CD4-positive, alpha-beta T cell treated with Interleukin-4 for 1 hour (primary cell): ENCODE results near the gene AADAC.
"Not testable (repeated sequence)": the region's sequence is repeated elsewhere in the genome, so short reads cannot be mapped to it uniquely, and the experiment has no call there.

Experiments used
- DNase-seq, 2 donors: peaks; one replicate each; pipeline ENCODE4 v3.0.0-alpha.2; 2020 to 2022

Gene AADAC

GRCh38 chr3:151859233-151859673, 45.3 kb downstream of the AADAC start:
- DNase-seq, result no peak

- DNase-seq, result no peak
Observed at GRCh38 chr3:151859905-151860304, 46.0 kb downstream of the AADAC start.

DNA sequence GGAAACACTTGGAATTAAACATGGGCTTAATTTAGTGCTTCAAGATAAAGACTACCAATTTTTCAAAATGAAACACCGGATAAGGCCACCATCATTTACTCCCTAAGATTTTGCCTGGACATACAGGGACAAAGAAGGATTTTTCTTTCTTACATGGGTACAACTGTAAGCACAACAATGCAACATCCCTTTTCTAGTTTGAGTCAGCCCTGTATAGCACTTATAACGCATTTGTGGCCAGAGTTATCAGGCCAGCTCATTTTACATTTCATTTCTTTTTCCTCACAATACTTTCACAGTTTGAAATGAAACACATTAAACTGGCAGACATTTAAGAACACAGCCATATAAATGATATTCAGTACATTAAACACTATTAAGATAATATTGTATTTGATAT, 49.7 kb downstream of the AADAC start:
- DNase-seq, result no peak

GRCh38 chr3:151864423-151865101, 50.6 kb downstream of the AADAC start:
- DNase-seq, result no peak

DNA sequence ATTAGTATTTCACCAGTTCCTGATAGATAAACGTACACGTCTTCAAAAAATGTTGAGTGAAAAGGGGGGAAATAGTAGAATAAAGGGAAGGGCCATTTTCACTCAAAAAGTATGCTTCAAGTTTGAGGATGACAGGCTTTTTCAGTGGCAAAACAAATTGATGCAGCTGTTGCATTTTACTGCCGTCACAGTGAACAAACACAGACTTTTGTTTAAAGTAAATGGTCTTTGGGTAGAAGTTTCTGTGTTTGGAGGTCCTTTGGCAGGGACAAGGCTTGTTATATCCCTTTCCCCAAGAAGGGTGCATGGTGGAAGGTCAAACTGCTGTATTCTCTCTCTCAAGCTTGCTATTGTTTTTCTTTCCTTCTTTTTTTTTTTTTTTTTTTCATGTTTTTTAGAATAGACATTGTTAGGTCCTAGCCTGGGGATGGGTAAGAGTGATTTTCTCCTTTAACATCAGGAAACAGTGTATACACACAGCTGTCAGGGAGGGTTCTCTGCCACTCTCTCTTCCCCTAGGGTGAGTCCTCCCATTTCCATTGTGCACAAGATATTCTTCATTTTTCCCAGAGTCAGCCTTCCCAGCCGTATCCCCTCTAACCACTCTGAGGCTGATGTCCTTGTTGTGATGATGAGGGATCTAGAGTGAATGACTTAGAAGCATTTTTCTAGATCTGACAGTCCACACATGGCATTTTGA, 52.9 kb downstream of the AADAC start:
- no peak for DNase-seq

- no peak for DNase-seq
Observed at GRCh38 chr3:151867666-151868065, 53.8 kb downstream of the AADAC start.

- no peak for DNase-seq
Observed at GRCh38 chr3:151869181-151869580, 55.3 kb downstream of the AADAC start.

GRCh38 chr3:151871639-151872468, 57.9 kb downstream of the AADAC start:
- DNase-seq, result peak; percentile 39 to 63

GRCh38 chr3:151873398-151873797, 59.5 kb downstream of the AADAC start, which contains the start of gene SUCNR1:
TSS of gene SUCNR1 (plus strand) at chr3:151873643. CDS start at chr3:151879893, 6,250 bp downstream.
- no peak for DNase-seq

- DNase-seq, result not testable (repeated sequence)
Observed at GRCh38 chr3:151874079-151874478, 60.2 kb downstream of the AADAC start.

DNA sequence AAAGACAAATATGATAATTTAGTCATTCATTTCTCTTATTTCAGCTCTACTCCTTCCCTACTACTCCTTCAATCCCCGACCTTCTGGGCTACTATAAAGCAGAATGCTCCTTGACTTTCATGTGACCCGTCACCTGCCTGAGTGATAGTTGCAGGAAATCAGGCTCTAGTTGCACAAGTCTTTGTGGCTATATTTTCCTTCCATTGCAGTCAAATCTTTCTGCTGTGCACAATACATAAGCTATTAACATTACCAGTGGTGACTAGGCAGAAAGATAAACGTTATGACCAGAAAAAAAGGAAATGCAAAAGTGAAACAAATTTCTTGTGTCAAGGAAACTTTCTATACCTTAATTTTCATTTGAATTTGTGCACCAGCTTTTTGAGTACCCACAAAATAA, 61.8 kb downstream of the AADAC start:
- DNase-seq, result no peak

- DNase-seq, result no peak
Observed at GRCh38 chr3:151877269-151877668, 63.4 kb downstream of the AADAC start.
